ENCODE results near the gene RAD18.

The RAD18 gene

DNA sequence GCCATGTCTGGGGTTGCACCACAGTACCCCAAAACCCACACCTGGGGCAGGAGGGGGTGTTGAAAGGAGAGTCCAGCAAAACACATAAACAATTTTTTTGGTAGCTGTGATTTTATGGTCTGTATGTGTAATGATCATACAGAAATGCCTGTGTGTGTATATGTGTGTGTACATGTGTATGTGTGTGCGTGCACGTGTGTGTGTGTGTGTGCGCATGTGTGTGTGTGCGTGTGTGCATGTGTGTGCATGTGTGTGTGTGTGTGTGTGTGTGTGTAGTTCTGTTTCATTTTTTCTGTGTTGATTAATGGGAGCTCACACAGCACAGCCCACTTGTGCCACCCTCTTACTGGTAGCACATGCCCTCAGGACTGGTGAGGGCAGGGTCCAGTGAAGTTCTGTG is 97.6 kb downstream of the RAD18 start:
- Histone ChIP-seq H3K4me3 (ENCODE audit: low read length) (no peak overlapping the region), H3K27me3 (ENCODE audit: control insufficient read depth, insufficient read depth, low read length) (no peaks in the 10 kb centered on the region), H3K36me3 (ENCODE audit: control insufficient read depth, insufficient read depth, low read length) (no peaks in the 10 kb centered on the region), H3K4me1 (ENCODE audit: control insufficient read depth, insufficient read depth, low read length) (no peaks in the 10 kb centered on the region), H3K27ac (ENCODE audit: low read length) (no peak overlapping the region), H3K9me3 (ENCODE audit: control insufficient read depth, insufficient read depth, low read length) (no peaks in the 10 kb centered on the region)
- no peak for DNase-seq (ENCODE audit: low read depth, low spot score)
- no CpG with 5 or more reads among the region's 4 CpGs for WGBS (ENCODE audit: insufficient coverage, insufficient read length)

GRCh38 chr3:8864402-8865350 is 98.6 kb downstream of the RAD18 start:
- H3K27me3 ChIP-seq (ENCODE audit: control insufficient read depth, insufficient read depth, low read length) = no peaks in the 10 kb centered on the region
- no peak for DNase-seq (ENCODE audit: low read depth, low spot score)
- no peaks in the 10 kb centered on the region for H3K4me1 ChIP-seq (ENCODE audit: control insufficient read depth, insufficient read depth, low read length)
- no peaks in the 10 kb centered on the region for H3K36me3 ChIP-seq (ENCODE audit: control insufficient read depth, insufficient read depth, low read length)
- H3K27ac ChIP-seq (ENCODE audit: low read length) = no peak overlapping the region
- no peak overlapping the region for H3K4me3 ChIP-seq (ENCODE audit: low read length)
- no CpG with 5 or more reads among the region's 16 CpGs for WGBS (ENCODE audit: insufficient coverage, insufficient read length)
- H3K9me3 ChIP-seq (ENCODE audit: control insufficient read depth, insufficient read depth, low read length) = no peaks in the 10 kb centered on the region

DNA sequence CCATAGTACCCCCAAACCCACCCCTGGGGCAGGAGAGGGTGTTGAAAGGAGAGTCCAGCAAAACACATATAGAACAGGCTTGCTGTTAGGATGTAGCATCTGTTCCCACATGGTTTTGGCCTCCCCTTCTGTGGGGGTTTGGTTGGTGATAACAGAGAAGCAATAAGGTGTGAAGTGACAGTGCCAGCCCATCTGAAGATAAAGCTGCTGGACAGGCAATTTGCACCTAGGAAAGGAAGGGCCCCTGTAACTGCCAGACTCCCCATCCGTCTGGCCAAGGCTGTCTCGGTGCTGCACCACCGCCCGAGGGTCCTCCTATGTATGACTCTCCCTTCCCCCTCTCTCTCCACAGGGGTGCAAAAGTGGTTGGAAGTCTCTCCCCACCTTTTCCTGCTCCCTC is 99.4 kb downstream of the RAD18 start:
- Histone ChIP-seq H3K4me3 (ENCODE audit: low read length) (no peak overlapping the region), H3K36me3 (ENCODE audit: control insufficient read depth, insufficient read depth, low read length) (no peaks in the 10 kb centered on the region), H3K9me3 (ENCODE audit: control insufficient read depth, insufficient read depth, low read length) (no peaks in the 10 kb centered on the region), H3K4me1 (ENCODE audit: control insufficient read depth, insufficient read depth, low read length) (no peaks in the 10 kb centered on the region), H3K27ac (ENCODE audit: low read length) (no peak overlapping the region), H3K27me3 (ENCODE audit: control insufficient read depth, insufficient read depth, low read length) (no peaks in the 10 kb centered on the region)
- no CpG with 5 or more reads among the region's 4 CpGs for WGBS (ENCODE audit: insufficient coverage, insufficient read length)
- DNase-seq (ENCODE audit: low read depth, low spot score) = no peak

- Histone ChIP-seq H3K27ac (ENCODE audit: low read length) (no peak overlapping the region), H3K27me3 (ENCODE audit: control insufficient read depth, insufficient read depth, low read length) (no peaks in the 10 kb centered on the region)
- no CpG with 5 or more reads among the region's 8 CpGs for WGBS (ENCODE audit: insufficient coverage, insufficient read length)
These were observed 105.4 kb downstream of the RAD18 start for GRCh38 chr3:8857720-8858367.

DNA sequence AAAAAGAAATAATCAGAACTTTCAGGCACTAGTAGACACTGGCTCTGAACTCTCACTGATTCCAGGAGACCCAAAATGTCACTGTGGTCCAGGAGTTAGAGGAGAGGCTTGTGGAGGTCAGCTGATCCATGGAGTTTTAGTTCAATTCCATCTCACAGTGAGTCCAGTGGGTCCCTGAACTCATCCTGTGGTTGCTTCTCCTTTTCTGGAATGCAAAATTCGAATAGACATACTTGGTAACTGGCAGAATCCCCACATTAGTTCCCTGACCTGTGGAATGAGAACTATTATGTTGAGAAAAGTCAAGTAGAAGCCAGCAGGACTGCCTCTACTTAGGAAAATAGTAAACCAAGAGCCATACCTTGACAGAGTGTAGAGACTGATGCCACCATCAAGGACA is 106.6 kb downstream of the RAD18 start:
- Histone ChIP-seq H3K27me3 (ENCODE audit: control insufficient read depth, insufficient read depth, low read length) (no peaks in the 10 kb centered on the region), H3K27ac (ENCODE audit: low read length) (no peak overlapping the region), H3K4me1 (ENCODE audit: control insufficient read depth, insufficient read depth, low read length) (no peaks in the 10 kb centered on the region), H3K4me3 (ENCODE audit: low read length) (no peak overlapping the region), H3K36me3 (ENCODE audit: control insufficient read depth, insufficient read depth, low read length) (no peaks in the 10 kb centered on the region), H3K9me3 (ENCODE audit: control insufficient read depth, insufficient read depth, low read length) (no peaks in the 10 kb centered on the region)
- DNase-seq (ENCODE audit: low read depth, low spot score) = no peak
- WGBS (ENCODE audit: insufficient coverage, insufficient read length) = no CpG with 5 or more reads among the region's 1 CpG

More at GRCh38 chr3:8857720-8858367, 105.4 kb downstream of the RAD18 start:
- Histone ChIP-seq H3K36me3 (ENCODE audit: control insufficient read depth, insufficient read depth, low read length) (no peaks in the 10 kb centered on the region), H3K9me3 (ENCODE audit: control insufficient read depth, insufficient read depth, low read length) (no peaks in the 10 kb centered on the region), H3K4me1 (ENCODE audit: control insufficient read depth, insufficient read depth, low read length) (no peaks in the 10 kb centered on the region), H3K4me3 (ENCODE audit: low read length) (no peak overlapping the region)
- no peak for DNase-seq (ENCODE audit: low read depth, low spot score)

DNA sequence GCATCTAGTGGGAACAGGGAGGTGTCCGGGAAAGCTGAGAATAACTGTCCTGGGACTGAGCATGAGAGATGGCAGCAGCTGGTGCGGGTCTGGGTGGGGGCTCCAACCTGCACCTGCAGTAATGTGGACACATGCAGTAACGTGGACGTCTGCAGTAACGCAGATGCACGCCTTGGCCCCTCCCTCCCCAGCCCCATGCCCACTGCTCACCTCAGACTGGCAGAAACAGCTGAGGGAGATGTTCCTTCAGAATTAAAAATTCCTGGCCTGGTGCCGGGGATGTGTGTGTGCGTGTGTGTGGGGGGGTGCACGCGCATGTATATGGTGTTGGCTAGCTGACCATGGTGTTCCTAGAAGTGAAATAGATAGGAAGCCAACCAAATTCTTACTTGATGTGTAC is 107.2 kb downstream of the RAD18 start:
- no CpG with 5 or more reads among the region's 10 CpGs for WGBS (ENCODE audit: insufficient coverage, insufficient read length)
- Histone ChIP-seq H3K9me3 (ENCODE audit: control insufficient read depth, insufficient read depth, low read length) (no peaks in the 10 kb centered on the region), H3K27ac (ENCODE audit: low read length) (no peak overlapping the region), H3K4me3 (ENCODE audit: low read length) (no peak overlapping the region), H3K4me1 (ENCODE audit: control insufficient read depth, insufficient read depth, low read length) (no peaks in the 10 kb centered on the region), H3K36me3 (ENCODE audit: control insufficient read depth, insufficient read depth, low read length) (no peaks in the 10 kb centered on the region), H3K27me3 (ENCODE audit: control insufficient read depth, insufficient read depth, low read length) (no peaks in the 10 kb centered on the region)
- DNase-seq (ENCODE audit: low read depth, low spot score) = no peak

GRCh38 chr3:8854656-8855055 is 108.6 kb downstream of the RAD18 start:
- no peak overlapping the region for H3K27ac ChIP-seq (ENCODE audit: low read length)
- DNase-seq (ENCODE audit: low read depth, low spot score) = no peak
- no peaks in the 10 kb centered on the region for H3K27me3 ChIP-seq (ENCODE audit: control insufficient read depth, insufficient read depth, low read length)
- WGBS (ENCODE audit: insufficient coverage, insufficient read length) = no CpG with 5 or more reads among the region's 4 CpGs
- H3K4me1 ChIP-seq (ENCODE audit: control insufficient read depth, insufficient read depth, low read length) = no peaks in the 10 kb centered on the region
- no peaks in the 10 kb centered on the region for H3K36me3 ChIP-seq (ENCODE audit: control insufficient read depth, insufficient read depth, low read length)
- H3K4me3 ChIP-seq (ENCODE audit: low read length) = no peak overlapping the region
- no peaks in the 10 kb centered on the region for H3K9me3 ChIP-seq (ENCODE audit: control insufficient read depth, insufficient read depth, low read length)

GRCh38 chr3:8853081-8853480 is 110.2 kb downstream of the RAD18 start:
- Histone ChIP-seq H3K27ac (ENCODE audit: low read length) (no peak overlapping the region), H3K4me1 (ENCODE audit: control insufficient read depth, insufficient read depth, low read length) (no peaks in the 10 kb centered on the region), H3K27me3 (ENCODE audit: control insufficient read depth, insufficient read depth, low read length) (no peaks in the 10 kb centered on the region), H3K9me3 (ENCODE audit: control insufficient read depth, insufficient read depth, low read length) (no peaks in the 10 kb centered on the region), H3K4me3 (ENCODE audit: low read length) (no peak overlapping the region), H3K36me3 (ENCODE audit: control insufficient read depth, insufficient read depth, low read length) (no peaks in the 10 kb centered on the region)
- no peak for DNase-seq (ENCODE audit: low read depth, low spot score)
- no CpG with 5 or more reads among the region's 5 CpGs for WGBS (ENCODE audit: insufficient coverage, insufficient read length)

DNA sequence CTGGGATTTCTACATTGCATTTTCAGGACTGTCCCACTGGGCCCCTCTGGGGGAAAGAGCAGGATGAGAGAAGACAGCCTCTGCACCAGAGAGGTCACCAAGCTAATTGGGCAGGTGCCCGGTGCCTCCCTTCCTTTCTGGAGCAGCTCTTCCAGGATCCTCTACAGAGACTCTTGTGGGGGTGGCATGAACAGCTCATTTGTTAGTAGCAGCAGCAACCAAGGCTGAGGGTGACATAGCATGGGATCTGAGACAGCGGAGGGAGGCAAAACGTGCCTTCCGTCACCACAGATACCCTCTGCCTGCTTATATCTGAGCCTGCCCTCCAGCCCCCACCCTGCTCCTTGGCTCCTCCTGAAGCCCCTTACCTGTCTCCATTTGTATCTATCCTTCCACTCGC is 110.8 kb downstream of the RAD18 start:
- WGBS (ENCODE audit: insufficient coverage, insufficient read length) = no CpG with 5 or more reads among the region's 5 CpGs

DNA sequence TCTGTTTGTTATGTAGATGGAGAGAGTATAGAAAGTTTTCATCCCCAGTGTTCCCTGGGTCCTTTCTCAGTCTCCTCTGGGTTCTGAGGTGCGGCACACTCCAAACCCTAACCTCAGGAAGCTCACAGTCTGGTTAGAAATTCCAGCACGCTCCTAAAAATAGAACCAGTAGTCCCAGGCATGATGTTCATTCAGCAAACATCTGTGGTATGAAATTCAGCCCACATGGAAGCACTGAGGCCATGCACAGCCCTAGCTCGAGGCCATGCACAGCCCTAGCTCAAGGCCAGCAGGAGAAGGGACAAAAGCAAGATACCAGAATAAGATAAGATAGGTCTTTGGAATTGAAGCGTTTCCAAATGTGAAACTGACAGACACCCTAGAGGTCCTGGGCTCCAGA is 111.6 kb downstream of the RAD18 start:
- H3K27ac ChIP-seq (ENCODE audit: low read length) = no peak overlapping the region
- WGBS (ENCODE audit: insufficient coverage, insufficient read length) = no CpG with 5 or more reads among the region's 4 CpGs
- DNase-seq (ENCODE audit: low read depth, low spot score) = no peak

More for the DNA sequence above, 110.8 kb downstream of the RAD18 start:
- DNase-seq (ENCODE audit: low read depth, low spot score) = no peak
- H3K27me3 ChIP-seq (ENCODE audit: control insufficient read depth, insufficient read depth, low read length) = no peaks in the 10 kb centered on the region
- no peak overlapping the region for H3K4me3 ChIP-seq (ENCODE audit: low read length)
- no peaks in the 10 kb centered on the region for H3K4me1 ChIP-seq (ENCODE audit: control insufficient read depth, insufficient read depth, low read length)
- no peaks in the 10 kb centered on the region for H3K9me3 ChIP-seq (ENCODE audit: control insufficient read depth, insufficient read depth, low read length)
- no peaks in the 10 kb centered on the region for H3K36me3 ChIP-seq (ENCODE audit: control insufficient read depth, insufficient read depth, low read length)
- no peak overlapping the region for H3K27ac ChIP-seq (ENCODE audit: low read length)

More for the DNA sequence above, 111.6 kb downstream of the RAD18 start:
- H3K4me1 ChIP-seq (ENCODE audit: control insufficient read depth, insufficient read depth, low read length) = no peaks in the 10 kb centered on the region
- H3K9me3 ChIP-seq (ENCODE audit: control insufficient read depth, insufficient read depth, low read length) = no peaks in the 10 kb centered on the region
- H3K36me3 ChIP-seq (ENCODE audit: control insufficient read depth, insufficient read depth, low read length) = no peaks in the 10 kb centered on the region
- H3K4me3 ChIP-seq (ENCODE audit: low read length) = no peak overlapping the region
- H3K27me3 ChIP-seq (ENCODE audit: control insufficient read depth, insufficient read depth, low read length) = no peaks in the 10 kb centered on the region

All from iPS DF 6.9 (cell line).